Hepatocyte (in vitro differentiated cells): Measurements from ENCODE around the gene KRT7. TPM values are rescaled to one million over a fixed set of nuclear protein-coding genes. Genes with fewer than 3 reads are reported as not detected.

Experiments used
- DNase-seq: peaks from one replicate; pipeline ENCODE4 v3.0.0-alpha.2; 2016; ENCODE audit warnings: low spot score
- H2AFZ ChIP-seq: fragments of 200-600 bp; sonication (generic); 2 replicates; pipeline ENCODE4 v1.6.0; 2016; ENCODE audit warnings: antibody characterized with exemption, mild to moderate bottlenecking
- H3K27ac ChIP-seq: fragments of 200-600 bp; sonication (generic); 2 replicates; pipeline ENCODE4 v1.5.1; 2016; ENCODE audit warnings: mild to moderate bottlenecking
- H3K27me3 ChIP-seq: fragments of 200-600 bp; sonication (generic); 2 replicates; pipeline ENCODE4 v1.6.1; 2016
- H3K36me3 ChIP-seq: fragments of 200-600 bp; sonication (generic); replicated peaks from 2 replicates; pipeline ENCODE4 v1.5.1; 2016; ENCODE audit warnings: low read depth; ENCODE audit not compliant: insufficient read depth
- H3K4me1 ChIP-seq: fragments of 200-600 bp; sonication (generic); 2 replicates; pipeline ENCODE4 v1.5.1; 2016; ENCODE audit warnings: mild to moderate bottlenecking, moderate library complexity; ENCODE audit not compliant: insufficient read depth
- H3K4me2 ChIP-seq: fragments of 200-600 bp; sonication (generic); 2 replicates; pipeline ENCODE4 v1.6.0; 2016
- H3K4me3 ChIP-seq: fragments of 200-600 bp; sonication (generic); 2 replicates; pipeline ENCODE4 v1.5.1; 2016; ENCODE audit warnings: mild to moderate bottlenecking
- H3K79me2 ChIP-seq: fragments of 200-600 bp; sonication (generic); 2 replicates; pipeline ENCODE4 v1.6.0; 2017; ENCODE audit warnings: mild to moderate bottlenecking
- H3K9me2 ChIP-seq: fragments of 200-600 bp; sonication (generic); replicated peaks from 2 replicates; pipeline ENCODE4 v1.6.0; 2017; ENCODE audit warnings: mild to moderate bottlenecking; ENCODE audit not compliant: insufficient read depth
- H3K9me3 ChIP-seq: fragments of 200-600 bp; sonication (generic); 2 replicates; pipeline ENCODE4 v1.5.1; 2016; ENCODE audit warnings: low read depth, mild to moderate bottlenecking
- H4K20me1 ChIP-seq: fragments of 200-600 bp; sonication (generic); 2 replicates; pipeline ENCODE4 v1.6.0; 2016; ENCODE audit warnings: mild to moderate bottlenecking; ENCODE audit not compliant: insufficient read depth, poor library complexity, severe bottlenecking
- CTCF ChIP-seq: fragments of 200-600 bp; sonication (generic); IDR thresholded peaks from 2 replicates; pipeline ENCODE4 v1.5.1; 2016; ENCODE audit warnings: antibody characterized with exemption, mild to moderate bottlenecking; ENCODE audit not compliant: poor library complexity
- EZH2 ChIP-seq: fragments of 200-600 bp; sonication (generic); IDR thresholded peaks from 2 replicates; pipeline ENCODE4 v1.6.1; 2016; ENCODE audit warnings: antibody characterized with exemption, mild to moderate bottlenecking, borderline replicate concordance
- EZH2phosphoT487 ChIP-seq: fragments of 200-600 bp; sonication (generic); IDR thresholded peaks from one replicate; pipeline ENCODE4 v1.6.1; 2018; ENCODE audit warnings: antibody characterized with exemption, mild to moderate bottlenecking, low read depth, moderate library complexity; ENCODE audit not compliant: unreplicated experiment, severe bottlenecking
- WGBS: methylation state at CpG from one replicate; pipeline ENCODE4 v1.1.6; 2016; ENCODE audit warnings: low lambda C conversion rate; ENCODE audit errors: missing lambda C conversion rate; 5-methylcytosine and 5-hydroxymethylcytosine counted together
- polyA plus RNA-seq: library from polyadenylated mRNA; unstranded; fragments of >200 nt; fragmentation: Nextera tagmentation; extraction: Ambion mirVana; gene quantifications from 2 replicates; pipeline ENCODE4 v1.2.1, GENCODE V29; 2016
- total RNA-seq: library from RNA; depleted of rRNA; stranded (reverse); fragments of >200 nt; gene quantifications from 2 replicates; pipeline ENCODE4 v1.2.3, GENCODE V29; 2014

Gene KRT7
- total and polyA plus RNA-seq, 2 experiments from 2014 or later = 27.1 to 33.3 TPM

DNA sequence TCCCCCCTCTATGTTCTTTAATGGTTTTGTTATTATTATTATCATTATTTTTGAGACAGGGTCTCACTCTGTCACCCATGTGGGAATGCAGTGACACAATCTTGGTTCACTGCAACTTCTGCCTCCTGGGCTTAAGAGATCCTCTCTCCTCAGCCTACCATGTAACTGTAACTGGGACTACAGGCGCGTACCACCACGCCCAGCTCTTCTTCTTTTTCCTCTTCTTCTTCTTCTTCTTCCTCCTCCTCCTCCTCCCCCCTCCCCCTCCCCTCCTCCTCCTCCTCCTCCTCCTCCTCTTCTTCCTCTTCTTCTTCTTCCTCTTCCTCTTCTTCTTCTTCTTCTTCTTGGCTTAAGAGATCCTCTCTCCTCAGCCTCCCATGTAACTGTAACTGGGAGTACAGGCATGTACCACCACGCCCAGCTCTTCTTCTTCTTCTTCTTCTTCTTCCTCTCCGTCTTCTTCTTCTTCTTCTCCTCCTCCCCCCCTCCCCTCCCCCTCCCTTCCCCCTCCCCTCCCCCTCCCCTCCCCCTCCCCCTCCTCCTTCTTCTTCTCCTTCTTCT, 5.4 kb upstream of the KRT7 start:
- DNase-seq = no peak
- Histone ChIP-seq H3K4me2 (no peak overlapping the region), H3K79me2 (no peaks in the 10 kb centered on the region), H3K4me1 (peaks cover 6% of the 10 kb centered on the region), H3K9me3 (no peaks in the 10 kb centered on the region), H2AFZ (no peak overlapping the region), H3K4me3 (no peak overlapping the region), H3K27ac (no peak overlapping the region), H3K27me3 (peaks cover 6% of the 10 kb centered on the region), H3K9me2 (no peaks in the 10 kb centered on the region), H4K20me1 (no peaks in the 10 kb centered on the region), H3K36me3 (no peaks in the 10 kb centered on the region)
- WGBS = no CpG with 5 or more reads among the region's 5 CpGs
- TF ChIP-seq EZH2phosphoT487 = no peak
- TF ChIP-seq EZH2 = no peak
- TF ChIP-seq CTCF = no peak

DNA sequence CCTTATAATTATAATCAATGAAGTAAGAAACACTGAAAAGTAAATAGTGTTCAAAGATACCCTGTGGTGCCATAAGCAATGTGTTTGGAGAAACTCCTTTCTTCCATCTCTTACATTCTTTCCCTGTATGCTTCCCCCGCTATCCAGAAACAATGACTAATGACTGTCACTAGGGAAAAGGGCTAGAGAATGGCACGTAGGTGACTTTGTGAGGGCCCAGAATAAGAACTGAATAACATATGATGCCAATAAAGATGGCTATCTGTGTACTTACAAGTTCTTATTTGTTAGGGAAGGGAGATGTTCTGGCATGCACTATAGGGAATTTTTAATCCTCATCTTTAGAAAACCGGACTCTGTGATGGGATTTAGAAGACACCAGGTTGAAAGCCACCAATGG, 4.7 kb upstream of the KRT7 start:
- Histone ChIP-seq H3K4me3 (no peak overlapping the region), H3K4me1 (peaks cover 12% of the 10 kb centered on the region), H3K36me3 (no peaks in the 10 kb centered on the region), H3K9me3 (no peaks in the 10 kb centered on the region), H3K27me3 (peaks cover 10% of the 10 kb centered on the region), H4K20me1 (no peaks in the 10 kb centered on the region), H3K4me2 (no peak overlapping the region), H2AFZ (no peak overlapping the region), H3K27ac (no peak overlapping the region), H3K79me2 (no peaks in the 10 kb centered on the region), H3K9me2 (no peaks in the 10 kb centered on the region)
- no peak for DNase-seq
- WGBS = 64% methylated on average over 3 of the region's 3 CpGs
- no peak for TF ChIP-seq EZH2
- TF ChIP-seq CTCF = no peak
- TF ChIP-seq EZH2phosphoT487 = no peak

DNA sequence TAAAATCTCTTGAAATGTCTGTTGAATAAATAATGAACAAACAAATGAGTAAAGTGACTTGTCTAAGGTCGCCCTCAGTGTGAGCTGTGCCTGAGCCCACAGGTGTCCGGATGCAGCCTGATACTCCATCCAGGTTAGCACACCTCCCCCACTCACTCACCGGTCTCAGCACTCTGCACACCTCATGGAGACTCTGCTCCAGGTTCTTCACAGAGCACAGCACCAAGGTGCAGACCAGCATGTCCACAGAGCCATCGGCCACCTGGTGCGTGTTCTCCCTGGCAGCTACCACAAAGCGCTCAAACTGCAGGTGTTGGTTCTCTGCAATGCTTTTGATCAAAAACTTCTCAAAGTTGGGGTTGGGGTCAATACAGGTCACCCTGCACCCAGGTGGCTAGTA, 4.1 kb upstream of the KRT7 start:
- H3K79me2 ChIP-seq = no peaks in the 10 kb centered on the region
- H3K27me3 ChIP-seq = peaks cover 15% of the 10 kb centered on the region
- no peak overlapping the region for H2AFZ ChIP-seq
- WGBS = 88% methylated on average over 6 of the region's 6 CpGs
- H3K9me2 ChIP-seq = no peaks in the 10 kb centered on the region
- peaks cover 15% of the 10 kb centered on the region for H3K4me1 ChIP-seq
- DNase-seq = no peak
- no peaks in the 10 kb centered on the region for H3K36me3 ChIP-seq
- no peak overlapping the region for H3K4me2 ChIP-seq
- no peaks in the 10 kb centered on the region for H3K9me3 ChIP-seq
- no peak overlapping the region for H3K27ac ChIP-seq
- H3K4me3 ChIP-seq = no peak overlapping the region
- no peak for TF ChIP-seq CTCF
- no peak for TF ChIP-seq EZH2
- TF ChIP-seq EZH2phosphoT487 = no peak
- H4K20me1 ChIP-seq = no peaks in the 10 kb centered on the region
